Coronary artery (tissue), 2 donors: ENCODE results near the gene EGR2.
A peak's percentile ranks its signal among the peaks of the same experiment; 100 is the strongest.

ENCODE experiments used
- DNase-seq: peaks from one replicate; pipeline ENCODE4 v3.0.0-alpha.2; 2017; ENCODE audit warnings: low spot score
- H3K27ac ChIP-seq, 2 donors: fragments of 200-600 bp; sonication (generic); one replicate each; pipeline ENCODE4 v1.5.1; 2016 to 2019
- H3K4me3 ChIP-seq: fragments of 200-600 bp; sonication (generic); 2 replicates; pipeline ENCODE4 v1.5.1; 2016; ENCODE audit warnings: mild to moderate bottlenecking, moderate library complexity
- CTCF ChIP-seq: fragments of 200-600 bp; sonication (generic); IDR thresholded peaks from one replicate; pipeline ENCODE4 v1.5.1; 2019; ENCODE audit warnings: antibody characterized with exemption

The EGR2 gene

GRCh38 chr10:62818426-62819011, 2.4 kb upstream of the EGR2 start:
- Histone ChIP-seq H3K4me3 (peak overlapping the region; percentile 92), H3K27ac (no peak overlapping the region)
- TF ChIP-seq CTCF = no peak
- DNase-seq = no peak

GRCh38 chr10:62817766-62818425, 1.7 kb upstream of the EGR2 start:
- TF ChIP-seq CTCF = peak; percentile 84
- peak overlapping the region; percentile 84 to 93 for H3K27ac ChIP-seq
- DNase-seq = peak; percentile 82

GRCh38 chr10:62817121-62817765, 1.1 kb upstream of the EGR2 start:
- peak overlapping the region; percentile 84 to 93 for H3K27ac ChIP-seq
- DNase-seq = peak; percentile 78
- peak overlapping the region; percentile 92 for H3K4me3 ChIP-seq
- no peak for TF ChIP-seq CTCF

More at GRCh38 chr10:62817766-62818425, 1.7 kb upstream of the EGR2 start:
- peak overlapping the region; percentile 92 for H3K4me3 ChIP-seq

- no peak for TF ChIP-seq CTCF
- H3K4me3 ChIP-seq = peak overlapping the region; percentile 92
- DNase-seq = no peak
- H3K27ac ChIP-seq = peak overlapping the region in 1 of 2 donors; percentile 93
Observed at GRCh38 chr10:62816076-62816330, 163 bp downstream of the EGR2 start.

GRCh38 chr10:62815381-62816075, 638 bp downstream of the EGR2 start:
- Histone ChIP-seq H3K4me3 (peak overlapping the region; percentile 92), H3K27ac (peak overlapping the region in 1 of 2 donors; percentile 93)
- TF ChIP-seq CTCF = no peak
- no peak for DNase-seq

GRCh38 chr10:62814756-62815380, 1.3 kb downstream of the EGR2 start:
- no peak overlapping the region for H3K27ac ChIP-seq
- DNase-seq = no peak

More at GRCh38 chr10:62814756-62815380, 1.3 kb downstream of the EGR2 start:
- H3K4me3 ChIP-seq = peak overlapping the region; percentile 92
- no peak for TF ChIP-seq CTCF
